HEK293 (cell line): ENCODE measurements around the gene ITPR3.

Experiments
- AEBP2 ChIP-seq: fragments of 450-650 bp; formaldehyde crosslinking; IDR thresholded peaks from 2 replicates; pipeline ENCODE4 v1.5.1; 2016; ENCODE audit warnings: missing biosample characterization, missing genetic modification characterization, borderline replicate concordance
- GLI4 ChIP-seq: fragments of 450-650 bp; formaldehyde crosslinking; IDR thresholded peaks from 2 replicates; pipeline ENCODE4 v1.5.1; 2016; ENCODE audit warnings: missing biosample characterization, missing genetic modification characterization
- KLF16 ChIP-seq: fragments of 450-650 bp; formaldehyde crosslinking; IDR thresholded peaks from 2 replicates; pipeline ENCODE4 v1.5.1; 2017; ENCODE audit warnings: missing biosample characterization, missing genetic modification characterization
- KLF7 ChIP-seq: fragments of 450-650 bp; formaldehyde crosslinking; IDR thresholded peaks from 2 replicates; pipeline ENCODE4 v1.5.1; 2016; ENCODE audit warnings: missing biosample characterization, missing genetic modification characterization, borderline replicate concordance
- KLF9 ChIP-seq: fragments of 450-650 bp; formaldehyde crosslinking; IDR thresholded peaks from 2 replicates; pipeline ENCODE4 v1.5.1; 2016; ENCODE audit warnings: missing biosample characterization, missing genetic modification characterization, low read depth
- REST ChIP-seq: fragments of 450-650 bp; formaldehyde crosslinking; IDR thresholded peaks from 2 replicates; pipeline ENCODE4 v1.5.1; 2016; ENCODE audit warnings: missing biosample characterization, missing genetic modification characterization
- SALL2 ChIP-seq: fragments of 450-650 bp; formaldehyde crosslinking; IDR thresholded peaks from 2 replicates; pipeline ENCODE4 v1.5.0; 2017; ENCODE audit warnings: missing biosample characterization, mild to moderate bottlenecking, missing genetic modification characterization, borderline replicate concordance
- SCRT1 ChIP-seq: fragments of 450-650 bp; formaldehyde crosslinking; IDR thresholded peaks from 2 replicates; pipeline ENCODE4 v1.5.1; 2016; ENCODE audit warnings: missing biosample characterization, missing genetic modification characterization, borderline replicate concordance
- YY1 ChIP-seq: fragments of 450-650 bp; formaldehyde crosslinking; IDR thresholded peaks from 2 replicates; pipeline ENCODE4 v1.5.1; 2018; ENCODE audit warnings: missing biosample characterization, missing genetic modification characterization
- ZBTB20 ChIP-seq: fragments of 450-650 bp; formaldehyde crosslinking; IDR thresholded peaks from 2 replicates; pipeline ENCODE4 v1.5.1; 2016; ENCODE audit warnings: missing biosample characterization, missing genetic modification characterization
- ZBTB26 ChIP-seq: fragments of 450-650 bp; formaldehyde crosslinking; optimal IDR thresholded peaks from 2 replicates; pipeline ENCODE3; 2016; ENCODE audit warnings: missing biosample characterization, mild to moderate bottlenecking, missing genetic modification characterization
- ZFHX2 ChIP-seq: fragments of 450-650 bp; formaldehyde crosslinking; conservative IDR thresholded peaks from 2 replicates; pipeline ENCODE4 v1.5.1; 2016; ENCODE audit warnings: missing biosample characterization, missing genetic modification characterization
- ZNF121 ChIP-seq: fragments of 450-650 bp; formaldehyde crosslinking; IDR thresholded peaks from 2 replicates; pipeline ENCODE4 v1.5.1; 2016; ENCODE audit warnings: missing biosample characterization, missing genetic modification characterization
- ZNF155 ChIP-seq: fragments of 450-650 bp; formaldehyde crosslinking; IDR thresholded peaks from 2 replicates; pipeline ENCODE4 v1.5.1; 2016; ENCODE audit warnings: missing biosample characterization, missing genetic modification characterization
- ZNF184 ChIP-seq: fragments of 450-650 bp; IDR thresholded peaks from 2 replicates; pipeline ENCODE4 v1.5.1; 2018; ENCODE audit warnings: missing biosample characterization, mild to moderate bottlenecking, missing genetic modification characterization
- ZNF221 ChIP-seq: fragments of 450-650 bp; formaldehyde crosslinking; IDR thresholded peaks from 2 replicates; pipeline ENCODE4 v1.5.1; 2017; ENCODE audit warnings: missing biosample characterization, missing genetic modification characterization, borderline replicate concordance
- ZNF239 ChIP-seq: fragments of 450-650 bp; formaldehyde crosslinking; IDR thresholded peaks from 2 replicates; pipeline ENCODE4 v1.5.1; 2016; ENCODE audit warnings: missing biosample characterization, missing genetic modification characterization
- ZNF423 ChIP-seq: fragments of 450-650 bp; formaldehyde crosslinking; IDR thresholded peaks from 2 replicates; pipeline ENCODE4 v1.5.1; 2016; ENCODE audit warnings: missing biosample characterization, missing genetic modification characterization
- ZNF488 ChIP-seq: fragments of 450-650 bp; formaldehyde crosslinking; IDR thresholded peaks from 2 replicates; pipeline ENCODE4 v1.5.1; 2016; ENCODE audit warnings: missing biosample characterization, missing genetic modification characterization
- ZNF513 ChIP-seq: fragments of 450-650 bp; IDR thresholded peaks from 2 replicates; pipeline ENCODE4 v1.5.1; 2018; ENCODE audit warnings: missing biosample characterization, missing genetic modification characterization
- ZNF521 ChIP-seq: fragments of 450-650 bp; formaldehyde crosslinking; IDR thresholded peaks from 2 replicates; pipeline ENCODE4 v1.5.1; 2017; ENCODE audit warnings: missing biosample characterization, mild to moderate bottlenecking, missing genetic modification characterization
- ZNF600 ChIP-seq: fragments of 450-650 bp; formaldehyde crosslinking; IDR thresholded peaks from 2 replicates; pipeline ENCODE4 v1.5.1; 2016; ENCODE audit warnings: missing biosample characterization, missing genetic modification characterization
- ZNF610 ChIP-seq: fragments of 450-650 bp; formaldehyde crosslinking; IDR thresholded peaks from 2 replicates; pipeline ENCODE4 v1.5.1; 2016; ENCODE audit warnings: missing biosample characterization, missing genetic modification characterization, borderline replicate concordance
- ZNF704 ChIP-seq: fragments of 450-650 bp; formaldehyde crosslinking; IDR thresholded peaks from 2 replicates; pipeline ENCODE4 v1.5.1; 2016; ENCODE audit warnings: missing biosample characterization, missing genetic modification characterization
- ZNF792 ChIP-seq: fragments of 450-650 bp; formaldehyde crosslinking; IDR thresholded peaks from 2 replicates; pipeline ENCODE4 v1.5.1; 2016; ENCODE audit warnings: missing biosample characterization, missing genetic modification characterization
- ZNF843 ChIP-seq: fragments of 450-650 bp; formaldehyde crosslinking; IDR thresholded peaks from 2 replicates; pipeline ENCODE4 v1.5.1; 2016; ENCODE audit warnings: missing biosample characterization, missing genetic modification characterization
- ZSCAN18 ChIP-seq: fragments of 450-650 bp; formaldehyde crosslinking; IDR thresholded peaks from 2 replicates; pipeline ENCODE4 v1.5.1; 2016; ENCODE audit warnings: missing biosample characterization, missing genetic modification characterization

Gene ITPR3

GRCh38 chr6:33744001-33744848, 123.1 kb downstream of the ITPR3 start (continued):
- TF ChIP-seq ZBTB26 (no peak), ZNF155 (no peak), GLI4 (tag by site-specific recombination) (peak; percentile 54; the same call in 1 of the 2 replicates), ZNF610 (tag by site-specific recombination) (no peak), ZNF184 (no peak), SCRT1 (peak; percentile 99), YY1 (tag by site-specific recombination) (no peak), ZNF239 (tag by site-specific recombination) (no peak), ZNF513 (no peak), KLF7 (tag by site-specific recombination) (no peak), ZFHX2 (tag by site-specific recombination) (peak; percentile 97), ZNF843 (tag by site-specific recombination) (no peak; the same call in 1 of the 2 replicates), ZNF488 (no peak), ZNF704 (tag by site-specific recombination) (no peak), SALL2 (tag by site-specific recombination) (no peak), REST (tag by site-specific recombination) (no peak), ZBTB20 (peak; percentile 37; the same call in 1 of the 2 replicates), ZNF221 (tag by site-specific recombination) (0 out of 2 replicates have a peak, but pooled peaks have one; percentile 56), ZSCAN18 (peak; percentile 55; the same call in 1 of the 2 replicates), ZNF600 (tag by site-specific recombination) (peak; percentile 96), ZNF521 (tag by site-specific recombination) (no peak), KLF9 (tag by site-specific recombination) (no peak), ZNF121 (tag by site-specific recombination) (no peak), KLF16 (no peak), ZNF423 (tag by site-specific recombination) (no peak), AEBP2 (tag by site-specific recombination) (no peak), ZNF792 (tag by site-specific recombination) (no peak)
